H9 (cell line): ENCODE results near the gene RHOB. TPM values are rescaled to one million over a fixed set of nuclear protein-coding genes. Genes with fewer than 3 reads are reported as not detected.

Source experiments
- DNase-seq: peaks from one replicate; pipeline ENCODE4 v3.0.0-alpha.2; 2017
- H2AFZ ChIP-seq: one replicate; pipeline ENCODE4 v1.6.1; 2013; ENCODE audit warnings: mild to moderate bottlenecking, low read length, control low read depth, moderate library complexity
- H2AK5ac ChIP-seq: 2 replicates; pipeline ENCODE4 v1.6.1; 2013; ENCODE audit warnings: low read length, control low read depth, mixed read lengths; ENCODE audit not compliant: insufficient read length
- H2BK120ac ChIP-seq: one replicate; pipeline ENCODE4 v1.6.1; 2013; ENCODE audit warnings: low read depth, mild to moderate bottlenecking, low read length, control low read depth, inconsistent platforms; ENCODE audit not compliant: poor library complexity, severe bottlenecking
- H2BK12ac ChIP-seq: 2 replicates; pipeline ENCODE4 v1.6.1; 2013; ENCODE audit warnings: low read length, control low read depth, mixed read lengths, low read depth; ENCODE audit not compliant: insufficient read length
- H2BK15ac ChIP-seq: 2 replicates; pipeline ENCODE4 v1.6.1; 2013; ENCODE audit warnings: low read depth, low read length, control low read depth
- H2BK20ac ChIP-seq: one replicate; pipeline ENCODE4 v1.6.1; 2013; ENCODE audit warnings: low read depth, mild to moderate bottlenecking, low read length, control low read depth, inconsistent platforms; ENCODE audit not compliant: poor library complexity, severe bottlenecking
- H2BK5ac ChIP-seq: 2 replicates; pipeline ENCODE4 v1.6.1; 2013; ENCODE audit warnings: low read length, control low read depth, mixed read lengths; ENCODE audit not compliant: insufficient read length
- H3K14ac ChIP-seq: 2 replicates; pipeline ENCODE4 v1.6.1; 2013; ENCODE audit warnings: low read length, control low read depth; ENCODE audit not compliant: insufficient read depth
- H3K18ac ChIP-seq: 2 replicates; pipeline ENCODE4 v1.6.1; 2013; ENCODE audit warnings: low read depth, mild to moderate bottlenecking, mixed read lengths, low read length, control low read depth; ENCODE audit not compliant: insufficient read length
- H3K23ac ChIP-seq: 2 replicates; pipeline ENCODE4 v1.6.1; 2013; ENCODE audit warnings: low read length, control low read depth, mixed read lengths, low read depth; ENCODE audit not compliant: insufficient read length
- H3K23me2 ChIP-seq: 2 replicates; pipeline ENCODE4 v1.6.1; 2013; ENCODE audit warnings: low read depth, mild to moderate bottlenecking, mixed read lengths, low read length, control low read depth; ENCODE audit not compliant: insufficient read length, poor library complexity, severe bottlenecking
- H3K27ac ChIP-seq: 2 replicates; pipeline ENCODE4 v1.5.1; 2013; ENCODE audit warnings: low read length, control low read depth, mixed read lengths, low read depth; ENCODE audit not compliant: insufficient read length
- H3K27me3 ChIP-seq: 2 replicates; pipeline ENCODE4 v1.6.1; 2013; ENCODE audit warnings: low read length, control low read depth, inconsistent platforms; ENCODE audit not compliant: insufficient read depth
- H3K4ac ChIP-seq: 2 replicates; pipeline ENCODE4 v1.6.1; 2013; ENCODE audit warnings: low read depth, mild to moderate bottlenecking, control low read depth, inconsistent platforms, low read length, moderate library complexity
- H3K4me1 ChIP-seq: 2 replicates; pipeline ENCODE4 v1.6.1; 2013; ENCODE audit warnings: low read length, control low read depth, inconsistent platforms; ENCODE audit not compliant: insufficient read depth
- H3K4me2 ChIP-seq: 2 replicates; pipeline ENCODE4 v1.6.1; 2013; ENCODE audit warnings: low read length, control low read depth, mixed read lengths; ENCODE audit not compliant: insufficient read length, insufficient read depth
- H3K56ac ChIP-seq: 2 replicates; pipeline ENCODE4 v1.6.1; 2013; ENCODE audit warnings: low read depth, mild to moderate bottlenecking, mixed read lengths, low read length, control low read depth; ENCODE audit not compliant: insufficient read length
- H3K79me1 ChIP-seq: 2 replicates; pipeline ENCODE4 v1.6.1; 2013; ENCODE audit warnings: low read depth, mild to moderate bottlenecking, moderate library complexity, low read length, control low read depth, inconsistent platforms; ENCODE audit not compliant: insufficient read depth, poor library complexity, severe bottlenecking
- H3K79me2 ChIP-seq: 2 replicates; pipeline ENCODE4 v1.6.1; 2013; ENCODE audit warnings: low read length, control low read depth, inconsistent platforms; ENCODE audit not compliant: insufficient read depth
- H3K9ac ChIP-seq: 2 replicates; pipeline ENCODE4 v1.6.1; 2013; ENCODE audit warnings: low read length, control low read depth, mixed read lengths; ENCODE audit not compliant: insufficient read length; ENCODE audit errors: extremely low read depth
- H3K9me3 ChIP-seq: one replicate; pipeline ENCODE4 v1.6.1; 2013; ENCODE audit warnings: low read depth, low read length, inconsistent platforms; ENCODE audit not compliant: control insufficient read depth
- H3T11ph ChIP-seq: one replicate; pipeline ENCODE4 v1.6.1; 2013; ENCODE audit warnings: mild to moderate bottlenecking, low read length, control low read depth, inconsistent platforms
- H4K20me1 ChIP-seq: one replicate; pipeline ENCODE4 v1.6.1; 2013; ENCODE audit not compliant: control insufficient read depth, insufficient read length, insufficient read depth
- H4K5ac ChIP-seq: 2 replicates; pipeline ENCODE4 v1.6.1; 2013; ENCODE audit warnings: low read depth, mild to moderate bottlenecking, mixed read lengths, low read length, control low read depth; ENCODE audit not compliant: insufficient read length
- H4K8ac ChIP-seq: replicated peaks from 2 replicates; pipeline ENCODE4 v1.6.1; 2013; ENCODE audit warnings: low read length, control low read depth, mixed read lengths, low read depth; ENCODE audit not compliant: insufficient read length
- H4K91ac ChIP-seq: 2 replicates; pipeline ENCODE4 v1.6.1; 2013; ENCODE audit warnings: low read depth, mild to moderate bottlenecking, moderate library complexity, mixed read lengths, low read length, control low read depth; ENCODE audit not compliant: insufficient read length
- H3K27ac Mint-ChIP-seq, 3 experiments: 2 replicates in 2 of 3; 3 replicates in 1 of 3; pipeline ENCODE4 v1.8.0; 2020 to 2021; ENCODE audit warnings: mixed read lengths in 3 of 3, mild to moderate bottlenecking in 1 of 3, moderate library complexity in 1 of 3
- H3K27me3 Mint-ChIP-seq: 2 replicates; pipeline ENCODE4 v1.8.0; 2021; ENCODE audit warnings: low read depth, mild to moderate bottlenecking, moderate library complexity, mixed read lengths
- H3K36me3 Mint-ChIP-seq, 3 experiments: 2 replicates in 2 of 3; 3 replicates in 1 of 3; pipeline ENCODE4 v1.8.0; 2020 to 2021; ENCODE audit warnings: low read depth in 3 of 3, mixed read lengths in 3 of 3; ENCODE audit not compliant: insufficient read depth in 1 of 3
- H3K4me1 Mint-ChIP-seq, 2 experiments: 2 replicates each; pipeline ENCODE4 v1.8.0; 2020; ENCODE audit warnings: mixed read lengths in 2 of 2
- H3K4me3 Mint-ChIP-seq, 2 experiments: 2 replicates in 1 of 2; 3 replicates in 1 of 2; pipeline ENCODE4 v1.8.0; 2020 to 2021; ENCODE audit warnings: mild to moderate bottlenecking in 2 of 2, mixed read lengths in 2 of 2, moderate library complexity in 1 of 2
- H3K9me3 Mint-ChIP-seq, 2 experiments: 2 replicates in 1 of 2; 3 replicates in 1 of 2; pipeline ENCODE4 v1.8.0; 2020; ENCODE audit warnings: mild to moderate bottlenecking in 2 of 2, mixed read lengths in 2 of 2, moderate library complexity in 1 of 2
- CTCF ChIP-seq: fragments of 200-600 bp; sonication (generic); conservative IDR thresholded peaks from 3 replicates; pipeline ENCODE4 v1.8.0; 2021; ENCODE audit warnings: antibody characterized with exemption, mild to moderate bottlenecking
- WGBS: extraction: QIAGEN DNeasy Blood & Tissue Kit; methylation state at CpG from one replicate; pipeline ENCODE4 v1.1.7; 2013; ENCODE audit warnings: missing lambda C conversion rate, low lambda C conversion rate, mixed read lengths; ENCODE audit not compliant: insufficient read length; ENCODE audit errors: extremely low coverage; 5-methylcytosine and 5-hydroxymethylcytosine counted together
- total RNA-seq: library from RNA; stranded (reverse); gene quantifications from 2 replicates; pipeline ENCODE4 v1.2.1, GENCODE V29; 2021

RHOB gene
- total RNA-seq, 1 experiment from 2014 or later = 10.3 TPM

GRCh38 chr2:20490300-20491181 is 43.7 kb downstream of the RHOB start:
- peaks cover 34 to 42% of the 10 kb centered on the region in 2 experiments for H3K4me1 Mint-ChIP-seq
- Histone ChIP-seq H3K56ac (no peak overlapping the region), H4K5ac (no peak overlapping the region), H4K8ac (no peak overlapping the region), H3K27ac (no peak overlapping the region), H2AK5ac (no peak overlapping the region), H3K4me1 (peaks cover 2% of the 10 kb centered on the region; the same call in 1 of the 2 replicates), H2AFZ (no peak overlapping the region), H3K4ac (no peak overlapping the region), H4K20me1 (no peaks in the 10 kb centered on the region), H2BK120ac (no peak overlapping the region), H3K27me3 (no peaks in the 10 kb centered on the region), H3K9ac (no peak overlapping the region), H3K9me3 (no peaks in the 10 kb centered on the region), H3K79me1 (no peaks in the 10 kb centered on the region), H3K14ac (no peak overlapping the region), H3K4me2 (no peak overlapping the region), H2BK15ac (no peak overlapping the region), H2BK20ac (no peak overlapping the region), H3K23me2 (no peaks in the 10 kb centered on the region), H3K18ac (no peak overlapping the region), H3T11ph (no peak overlapping the region), H3K23ac (no peak overlapping the region), H2BK12ac (no peak overlapping the region), H3K79me2 (no peaks in the 10 kb centered on the region), H2BK5ac (no peak overlapping the region), H4K91ac (no peak overlapping the region)
- no peaks in the 10 kb centered on the region for H3K36me3 Mint-ChIP-seq
- WGBS = no CpG with 5 or more reads among the region's 14 CpGs
- H3K4me3 Mint-ChIP-seq = no peak overlapping the region
- no peak for TF ChIP-seq CTCF
- no peaks in the 10 kb centered on the region for H3K9me3 Mint-ChIP-seq
- peaks cover 37% of the 10 kb centered on the region for H3K27me3 Mint-ChIP-seq
- no peak overlapping the region for H3K27ac Mint-ChIP-seq
- DNase-seq = no peak
